WI38 (cell line): ENCODE measurements around the gene AKIP1.

ENCODE experiments used
- H3K4me3 ChIP-seq: 2 replicates; pipeline ENCODE4 v1.5.1; 2011; ENCODE audit warnings: low read depth, mild to moderate bottlenecking, control low read depth, low read length
- TF ChIP-seq, protein P1 (sequence below): IDR thresholded peaks from 2 replicates; pipeline ENCODE4 v1.5.1; 2012; ENCODE audit warnings: low read depth, mild to moderate bottlenecking, control low read depth, low read length

Gene AKIP1

DNA sequence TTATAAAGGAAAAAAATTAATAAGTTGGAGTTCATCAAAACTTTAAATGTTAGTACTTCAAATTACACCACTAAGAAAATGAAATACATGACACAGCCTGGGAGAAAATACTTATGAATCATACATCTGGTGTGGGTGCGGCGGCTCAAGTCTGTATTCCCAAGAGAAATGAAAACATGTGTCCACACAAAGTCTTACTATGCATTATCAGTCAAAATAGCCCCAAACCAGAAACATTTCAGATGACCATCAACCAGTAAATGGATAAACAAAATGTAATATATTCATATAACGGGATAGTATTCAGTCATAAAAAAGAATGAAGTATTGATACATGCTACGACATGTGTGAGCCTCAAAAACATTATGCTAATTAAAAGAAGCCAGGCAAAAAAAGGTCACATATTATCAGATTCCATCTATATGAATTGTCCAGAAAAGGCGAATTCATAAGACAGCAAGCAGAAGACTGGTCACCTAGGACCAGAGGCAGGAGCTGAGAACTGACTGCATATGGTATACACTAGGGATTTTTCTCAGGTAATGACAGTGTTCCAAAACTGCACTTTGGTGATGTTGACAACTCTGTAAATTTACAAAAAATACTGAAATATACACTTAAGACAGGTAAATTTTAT is 5.3 kb upstream of the AKIP1 start:
- no peak overlapping the region for H3K4me3 ChIP-seq
- TF ChIP-seq, protein P1, sequence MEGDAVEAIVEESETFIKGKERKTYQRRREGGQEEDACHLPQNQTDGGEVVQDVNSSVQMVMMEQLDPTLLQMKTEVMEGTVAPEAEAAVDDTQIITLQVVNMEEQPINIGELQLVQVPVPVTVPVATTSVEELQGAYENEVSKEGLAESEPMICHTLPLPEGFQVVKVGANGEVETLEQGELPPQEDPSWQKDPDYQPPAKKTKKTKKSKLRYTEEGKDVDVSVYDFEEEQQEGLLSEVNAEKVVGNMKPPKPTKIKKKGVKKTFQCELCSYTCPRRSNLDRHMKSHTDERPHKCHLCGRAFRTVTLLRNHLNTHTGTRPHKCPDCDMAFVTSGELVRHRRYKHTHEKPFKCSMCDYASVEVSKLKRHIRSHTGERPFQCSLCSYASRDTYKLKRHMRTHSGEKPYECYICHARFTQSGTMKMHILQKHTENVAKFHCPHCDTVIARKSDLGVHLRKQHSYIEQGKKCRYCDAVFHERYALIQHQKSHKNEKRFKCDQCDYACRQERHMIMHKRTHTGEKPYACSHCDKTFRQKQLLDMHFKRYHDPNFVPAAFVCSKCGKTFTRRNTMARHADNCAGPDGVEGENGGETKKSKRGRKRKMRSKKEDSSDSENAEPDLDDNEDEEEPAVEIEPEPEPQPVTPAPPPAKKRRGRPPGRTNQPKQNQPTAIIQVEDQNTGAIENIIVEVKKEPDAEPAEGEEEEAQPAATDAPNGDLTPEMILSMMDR = no peak

DNA sequence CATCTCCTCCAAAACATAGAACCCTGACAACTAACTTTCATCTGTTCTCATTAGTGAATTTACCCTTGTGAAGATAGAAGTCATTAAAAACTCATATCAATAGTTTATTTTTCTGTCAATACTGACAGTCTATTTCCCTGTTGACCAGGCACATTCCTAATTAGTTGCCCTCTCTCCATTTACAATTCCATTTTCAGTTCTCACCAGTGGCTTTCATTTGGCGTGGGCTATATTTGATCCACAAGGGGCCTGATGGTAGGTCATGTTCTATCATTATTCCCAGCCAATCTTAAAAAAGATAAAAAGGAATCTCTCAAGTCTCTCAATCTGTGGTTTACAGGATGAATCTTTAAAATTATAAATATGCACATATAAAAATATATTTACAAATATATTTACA is 3.9 kb upstream of the AKIP1 start:
- TF ChIP-seq, protein P1 = no peak
- H3K4me3 ChIP-seq = no peak overlapping the region

DNA sequence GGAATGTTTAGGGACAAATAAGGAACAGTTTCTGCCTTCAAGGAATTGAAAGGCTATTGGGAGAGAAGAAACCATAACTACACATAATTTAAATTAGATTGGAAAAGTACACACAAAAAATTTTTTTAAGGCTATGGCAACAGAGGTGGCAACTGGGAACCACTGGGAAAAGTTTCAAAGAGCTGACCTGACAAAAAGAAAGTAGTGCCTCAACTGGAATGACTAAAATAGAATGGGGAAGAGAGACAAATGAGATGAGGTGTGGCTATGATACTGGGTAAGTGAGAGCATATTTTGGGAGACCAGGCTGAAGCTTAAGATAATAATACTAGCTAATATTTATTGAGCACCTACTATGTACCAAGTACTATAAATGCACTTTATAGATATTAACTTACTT is 2.9 kb upstream of the AKIP1 start:
- TF ChIP-seq, protein P1 = no peak
- no peak overlapping the region for H3K4me3 ChIP-seq

DNA sequence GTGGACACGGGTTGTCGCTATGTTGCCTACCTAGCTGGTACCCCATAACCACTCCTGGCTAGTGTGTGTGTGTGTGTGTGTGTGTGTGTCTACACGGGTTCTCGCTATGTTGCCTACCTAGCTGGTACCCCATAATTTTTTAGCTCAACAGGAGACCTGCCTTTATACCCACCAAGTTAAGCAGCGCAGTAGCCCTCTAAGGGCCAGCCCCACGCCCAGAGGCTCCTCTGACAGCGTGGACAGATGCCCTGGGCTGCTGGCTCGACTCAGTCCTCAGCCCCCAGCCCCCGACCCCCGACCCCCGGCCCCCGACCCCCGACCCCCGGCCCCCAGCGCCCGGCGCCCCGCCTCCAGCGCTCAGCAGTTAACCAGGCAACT is 351 bp upstream of the AKIP1 start:
- TF ChIP-seq, protein P1 = no peak
- peak overlapping the region; percentile 58 for H3K4me3 ChIP-seq

DNA sequence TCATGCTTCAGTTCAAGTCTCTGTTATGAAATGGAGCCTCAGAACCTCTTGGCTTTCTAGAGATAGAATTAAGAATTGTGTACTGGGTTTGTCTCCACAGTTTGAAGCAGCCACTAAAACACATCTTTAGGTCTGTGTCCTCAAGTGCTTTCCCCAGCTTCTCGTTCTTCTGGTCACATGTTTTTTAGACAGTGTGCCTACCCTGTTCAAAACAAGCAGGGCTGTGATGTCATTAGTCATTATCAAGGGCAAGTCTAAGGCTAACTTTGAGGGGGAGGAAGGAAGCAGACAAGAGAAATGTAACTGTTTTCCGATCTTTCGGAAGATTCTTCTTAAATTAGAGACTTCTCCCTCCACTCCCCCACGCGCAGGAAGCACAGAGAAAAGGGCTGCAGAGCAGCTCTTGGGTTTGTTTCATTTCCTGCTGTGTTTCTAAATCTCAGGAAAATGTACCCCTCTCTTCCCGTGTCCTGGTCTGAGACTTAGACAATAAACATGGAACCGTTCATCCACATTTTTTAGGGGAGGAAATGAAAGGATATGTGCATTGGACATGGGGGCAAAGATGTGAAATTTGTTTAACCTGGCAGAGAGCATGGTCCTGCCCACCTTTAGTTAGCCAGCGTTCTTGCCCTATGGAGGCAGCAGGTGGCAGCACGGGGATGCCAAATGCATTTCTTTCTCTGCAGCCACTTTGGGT is 3.1 kb downstream of the AKIP1 start:
- H3K4me3 ChIP-seq = no peak overlapping the region
- TF ChIP-seq, protein P1 = peak; percentile 67

DNA sequence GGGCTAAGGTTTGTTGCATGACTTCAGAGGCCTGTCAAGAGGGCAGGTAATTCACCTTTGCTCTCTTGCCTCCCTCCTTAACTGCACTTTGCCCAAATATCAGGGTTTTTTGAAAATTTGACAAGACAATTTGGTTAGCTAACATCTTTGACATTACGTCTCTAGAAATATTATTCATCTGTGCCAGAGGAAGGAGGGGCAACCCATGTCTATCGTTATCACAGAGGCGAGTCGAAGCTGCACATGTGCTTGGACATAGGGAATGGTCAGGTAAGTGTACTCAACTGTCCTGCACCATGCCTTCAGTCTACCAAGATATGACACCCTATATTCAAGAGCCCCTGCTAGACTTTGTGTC is 3.7 kb downstream of the AKIP1 start:
- TF ChIP-seq, protein P1 = no peak
- no peak overlapping the region for H3K4me3 ChIP-seq

DNA sequence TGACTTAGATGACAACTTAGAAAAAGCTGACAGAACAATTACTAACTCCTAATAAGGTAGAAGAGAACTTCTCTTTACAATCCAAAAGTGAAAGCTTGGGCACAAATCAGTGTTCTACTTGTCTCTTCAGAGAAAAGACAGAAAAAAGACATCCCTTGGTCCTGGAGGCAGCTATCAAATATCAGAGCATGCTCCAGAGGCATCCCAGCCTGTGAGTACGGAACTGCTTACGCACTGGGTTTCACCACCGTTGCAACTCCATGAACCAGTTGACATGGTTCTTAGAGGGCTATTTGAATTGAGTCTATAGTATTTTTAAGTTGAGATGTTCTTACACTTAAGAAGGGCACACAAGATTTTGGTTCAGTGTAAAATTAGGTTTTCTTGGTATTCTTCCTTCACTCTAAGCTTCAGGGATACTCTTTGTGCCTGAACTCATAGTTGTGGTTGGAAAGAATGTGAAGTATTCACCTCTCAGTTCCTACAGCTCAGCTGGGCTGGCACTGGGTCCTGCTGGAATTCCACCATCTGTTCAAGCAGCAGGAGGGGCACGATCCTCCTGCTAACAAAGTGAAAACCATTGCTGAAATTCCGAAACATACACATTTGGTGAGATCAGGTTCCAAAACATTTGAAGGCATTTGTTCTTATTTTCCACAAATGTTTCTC is 6.3 kb downstream of the AKIP1 start:
- peak overlapping the region; percentile 6; the same call in 1 of the 2 replicates for H3K4me3 ChIP-seq
- TF ChIP-seq, protein P1 = no peak
